Measurements from ENCODE around the gene SNCAIP.

Gene SNCAIP

GRCh38 chr5:122420537-122421236 lies 108.7 kb downstream of the SNCAIP start:
- Histone ChIP-seq H3K27ac (ENCODE audit: low read depth, low read length, poor library complexity, severe bottlenecking) (no peak overlapping the region), H3K79me2 (ENCODE audit: insufficient read depth, low read length) (no peaks in the 10 kb centered on the region), H3K9ac (ENCODE audit: low read length) (no peak overlapping the region), H3K4me2 (ENCODE audit: low read length) (no peak overlapping the region), H3K4me3 (ENCODE audit: low read depth, low read length, poor library complexity, severe bottlenecking) (no peak overlapping the region), H3F3A (ENCODE audit: insufficient read depth, low read length) (no peaks in the 10 kb centered on the region), H3K4me1 (ENCODE audit: insufficient read depth, low read length, severe bottlenecking) (no peaks in the 10 kb centered on the region), H4K20me1 (ENCODE audit: insufficient read depth, low read length) (no peaks in the 10 kb centered on the region), H2AFZ (ENCODE audit: low read length) (no peak overlapping the region), H3K27me3 (ENCODE audit: insufficient read depth, low read length) (no peaks in the 10 kb centered on the region), H3K9me3 (ENCODE audit: low read length) (no peaks in the 10 kb centered on the region), H3K36me3 (ENCODE audit: insufficient read depth, low read length) (no peaks in the 10 kb centered on the region), H3K9me2 (ENCODE audit: low read depth, low read length) (no peaks in the 10 kb centered on the region)
- TF ChIP-seq CTCF (IDR thresholded peaks at IDR 0.05; ENCODE audit: low read length) (no peak), EZH2 (IDR thresholded peaks at IDR 0.05; ENCODE audit: borderline replicate concordance, low read length) (no peak)

GRCh38 chr5:122421374-122422079 lies 109.5 kb downstream of the SNCAIP start:
- no peak overlapping the region for H2AFZ ChIP-seq (ENCODE audit: low read length)
- H3K9me2 ChIP-seq (ENCODE audit: low read depth, low read length), result no peaks in the 10 kb centered on the region
- no peaks in the 10 kb centered on the region for H3K9me3 ChIP-seq (ENCODE audit: low read length)
- H3K79me2 ChIP-seq (ENCODE audit: insufficient read depth, low read length), result no peaks in the 10 kb centered on the region
- no peaks in the 10 kb centered on the region for H3K4me1 ChIP-seq (ENCODE audit: insufficient read depth, low read length, severe bottlenecking)
- no peaks in the 10 kb centered on the region for H3K27me3 ChIP-seq (ENCODE audit: insufficient read depth, low read length)
- H3K9ac ChIP-seq (ENCODE audit: low read length), result no peak overlapping the region
- no peaks in the 10 kb centered on the region for H3K36me3 ChIP-seq (ENCODE audit: insufficient read depth, low read length)
- TF ChIP-seq EZH2 (IDR thresholded peaks at IDR 0.05; ENCODE audit: borderline replicate concordance, low read length) (no peak), CTCF (IDR thresholded peaks at IDR 0.05; ENCODE audit: low read length) (no peak)
- no peak overlapping the region for H3K27ac ChIP-seq (ENCODE audit: low read depth, low read length, poor library complexity, severe bottlenecking)
- H4K20me1 ChIP-seq (ENCODE audit: insufficient read depth, low read length), result no peaks in the 10 kb centered on the region
- no peak overlapping the region for H3K4me2 ChIP-seq (ENCODE audit: low read length)
- H3F3A ChIP-seq (ENCODE audit: insufficient read depth, low read length), result no peaks in the 10 kb centered on the region
- no peak overlapping the region for H3K4me3 ChIP-seq (ENCODE audit: low read depth, low read length, poor library complexity, severe bottlenecking)

- Histone ChIP-seq H2AFZ (ENCODE audit: low read length) (no peak overlapping the region), H3F3A (ENCODE audit: insufficient read depth, low read length) (no peaks in the 10 kb centered on the region), H3K4me3 (ENCODE audit: low read depth, low read length, poor library complexity, severe bottlenecking) (no peak overlapping the region), H3K36me3 (ENCODE audit: insufficient read depth, low read length) (no peaks in the 10 kb centered on the region), H3K27ac (ENCODE audit: low read depth, low read length, poor library complexity, severe bottlenecking) (no peak overlapping the region), H3K4me2 (ENCODE audit: low read length) (no peak overlapping the region), H3K9me2 (ENCODE audit: low read depth, low read length) (no peaks in the 10 kb centered on the region), H4K20me1 (ENCODE audit: insufficient read depth, low read length) (no peaks in the 10 kb centered on the region), H3K9me3 (ENCODE audit: low read length) (no peaks in the 10 kb centered on the region), H3K79me2 (ENCODE audit: insufficient read depth, low read length) (no peaks in the 10 kb centered on the region), H3K9ac (ENCODE audit: low read length) (no peak overlapping the region), H3K27me3 (ENCODE audit: insufficient read depth, low read length) (no peaks in the 10 kb centered on the region), H3K4me1 (ENCODE audit: insufficient read depth, low read length, severe bottlenecking) (no peaks in the 10 kb centered on the region)
- TF ChIP-seq CTCF (IDR thresholded peaks at IDR 0.05; ENCODE audit: low read length) (no peak), EZH2 (IDR thresholded peaks at IDR 0.05; ENCODE audit: borderline replicate concordance, low read length) (no peak)
Measured at GRCh38 chr5:122423221-122423620, 111.2 kb downstream of the SNCAIP start.

All from OCI-LY1 (cell line).